Dendritic cell treated with granulocyte-macrophage colony-stimulating factor and Interleukin-4, amounts not matched to agents 40 ng/mL and 50 ng/mL, for 4 days (primary cell): ENCODE data around the gene PFDN1.
A peak's percentile ranks its signal among the peaks of the same experiment; 100 is the strongest.

Experiments
- H3K27ac Mint-ChIP-seq: one replicate; pipeline ENCODE4 v1.8.0; 2022; ENCODE audit warnings: mild to moderate bottlenecking, mixed read lengths
- H3K27me3 Mint-ChIP-seq: one replicate; pipeline ENCODE4 v1.8.0; 2022; ENCODE audit warnings: mild to moderate bottlenecking, mixed read lengths
- H3K36me3 Mint-ChIP-seq: one replicate; pipeline ENCODE4 v1.8.0; 2022; ENCODE audit warnings: low read depth, mixed read lengths
- H3K4me1 Mint-ChIP-seq: one replicate; pipeline ENCODE4 v1.8.0; 2022; ENCODE audit warnings: low read depth, mixed read lengths
- H3K4me3 Mint-ChIP-seq: one replicate; pipeline ENCODE4 v1.8.0; 2022; ENCODE audit warnings: mild to moderate bottlenecking, moderate library complexity, mixed read lengths
- H3K9me3 Mint-ChIP-seq: one replicate; pipeline ENCODE4 v1.8.0; 2022; ENCODE audit warnings: mixed read lengths
- intact Hi-C: fragments of 100-400 bp; cut with micrococcal nuclease; formaldehyde crosslinking; loops from one replicate; pipeline ENCODE4 v1.15.0; 2022

PFDN1 gene

DNA sequence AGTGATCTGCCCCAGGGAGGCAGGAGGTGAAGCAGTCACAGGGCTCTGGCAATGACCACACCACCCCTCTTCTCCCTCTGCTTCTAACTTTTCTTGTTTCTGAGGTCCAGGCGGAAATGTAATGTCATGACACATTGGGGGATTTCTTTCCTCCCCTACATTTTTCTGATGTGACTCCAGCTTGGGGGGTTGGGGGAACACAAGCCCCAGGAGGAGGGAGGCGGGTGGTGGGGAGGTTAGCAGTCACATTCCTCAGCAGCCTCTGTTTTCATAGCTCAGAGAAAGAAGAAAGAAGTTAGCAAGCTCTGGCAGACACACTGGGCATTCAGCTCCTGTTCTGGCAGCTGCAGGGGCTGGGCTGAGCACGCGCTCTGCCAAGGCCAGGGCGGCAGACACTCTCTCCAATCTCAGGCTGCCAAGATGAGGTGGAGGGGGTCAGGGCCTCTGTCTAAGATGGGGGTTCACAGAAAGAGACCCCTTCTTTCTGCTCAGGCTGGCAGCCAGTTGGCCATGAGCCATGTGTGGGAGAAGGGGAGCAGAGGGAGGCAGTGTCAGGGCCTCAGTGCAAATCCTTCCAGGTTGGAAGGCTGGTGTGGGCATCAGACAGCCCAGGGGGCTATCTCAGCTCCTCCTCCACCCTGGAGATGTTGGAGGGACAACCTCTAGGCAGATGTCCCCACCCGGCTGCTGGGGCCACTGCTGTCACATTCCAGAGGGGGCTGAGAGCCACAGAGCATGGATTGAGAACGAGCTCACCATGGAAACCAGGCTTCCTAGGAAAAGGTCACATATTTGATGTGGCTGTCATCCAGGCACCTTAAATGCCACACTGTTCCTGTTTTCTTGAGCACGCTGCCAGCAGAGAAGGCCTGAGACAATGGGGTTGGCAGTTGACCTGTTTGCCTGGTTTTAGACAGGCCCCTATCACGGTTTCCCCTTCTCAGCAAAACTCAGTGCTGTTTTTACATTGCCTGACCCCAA lies 20.1 kb upstream of the PFDN1 start:
- peaks cover 3% of the 10 kb centered on the region for H3K27me3 Mint-ChIP-seq
- no peaks in the 10 kb centered on the region for H3K36me3 Mint-ChIP-seq
- H3K27ac Mint-ChIP-seq: no peak overlapping the region
- H3K4me1 Mint-ChIP-seq: peaks cover 70% of the 10 kb centered on the region
- no peak overlapping the region for H3K4me3 Mint-ChIP-seq
- peaks cover 5% of the 10 kb centered on the region for H3K9me3 Mint-ChIP-seq
- intact Hi-C loops: no loop called here

DNA sequence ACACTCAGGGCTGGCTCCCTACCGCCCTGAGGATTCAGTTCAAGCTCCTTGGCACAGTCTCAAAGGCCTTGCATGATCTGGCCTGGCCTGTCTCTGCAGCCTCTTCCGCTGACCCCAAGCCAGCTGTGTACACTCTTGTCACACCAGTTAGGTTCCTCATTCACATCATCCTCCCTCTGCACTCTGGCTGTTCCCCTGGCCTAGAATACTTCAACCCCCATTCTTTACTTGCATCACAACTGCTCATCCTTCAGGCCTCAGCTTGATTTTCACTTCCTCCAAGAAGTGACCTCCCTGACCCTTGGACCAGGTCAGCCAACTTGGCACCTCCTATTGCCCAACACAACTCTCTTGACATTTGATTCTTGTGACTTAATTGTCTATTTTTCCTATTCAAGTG lies 18.9 kb upstream of the PFDN1 start:
- intact Hi-C loops: no loop called here
- peaks cover 5% of the 10 kb centered on the region for H3K9me3 Mint-ChIP-seq
- H3K27me3 Mint-ChIP-seq: no peaks in the 10 kb centered on the region
- peak overlapping the region; percentile 33 for H3K4me3 Mint-ChIP-seq
- peak overlapping the region; percentile 79 for H3K27ac Mint-ChIP-seq
- H3K36me3 Mint-ChIP-seq: no peaks in the 10 kb centered on the region
- H3K4me1 Mint-ChIP-seq: peaks cover 70% of the 10 kb centered on the region

DNA sequence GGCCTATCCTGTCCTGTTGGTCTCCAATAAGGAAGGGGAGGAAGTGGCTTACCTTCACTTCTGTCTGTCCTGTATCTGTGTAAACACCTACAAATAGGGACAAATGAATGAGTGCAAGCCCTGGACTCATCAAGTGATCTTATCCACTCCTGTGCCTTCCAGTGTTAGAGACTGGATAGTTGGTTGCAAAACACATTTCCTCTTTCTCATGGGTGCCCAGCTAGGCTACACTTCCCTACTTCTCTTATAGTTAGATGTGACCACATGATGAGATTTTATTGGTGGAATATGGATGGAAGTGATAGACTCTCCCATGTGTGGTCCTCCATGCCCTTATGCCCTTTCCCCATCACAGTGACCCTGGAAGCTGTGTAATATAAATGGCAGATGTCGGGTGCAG lies 16.9 kb upstream of the PFDN1 start:
- Mint-ChIP-seq H3K4me3 (no peak overlapping the region), H3K9me3 (peaks cover 5% of the 10 kb centered on the region), H3K4me1 (peaks cover 58% of the 10 kb centered on the region), H3K27ac (peak overlapping the region; percentile 54), H3K27me3 (no peaks in the 10 kb centered on the region), H3K36me3 (no peaks in the 10 kb centered on the region)
- intact Hi-C loops: no loop called here

DNA sequence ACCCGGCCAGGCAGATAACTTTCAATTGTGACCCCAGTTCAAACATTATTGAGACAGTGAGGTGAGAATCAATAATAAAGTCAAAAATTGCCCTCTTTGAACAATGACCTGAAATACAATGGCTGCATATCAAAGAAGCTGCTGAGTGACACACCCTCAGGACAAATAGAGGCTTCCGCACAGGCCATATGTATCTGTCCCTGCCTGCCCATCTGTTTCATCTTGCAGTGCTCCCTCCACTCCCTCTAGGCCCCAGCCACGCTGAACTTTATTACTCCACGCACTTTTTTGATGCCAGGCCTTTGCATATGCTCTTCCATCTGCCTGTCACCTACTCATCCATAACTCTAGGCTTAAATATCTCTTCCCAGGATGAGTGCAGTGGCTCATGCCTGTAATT lies 15.9 kb upstream of the PFDN1 start:
- Mint-ChIP-seq H3K9me3 (peaks cover 5% of the 10 kb centered on the region), H3K27me3 (no peaks in the 10 kb centered on the region), H3K4me3 (no peak overlapping the region), H3K27ac (peak overlapping the region; percentile 54), H3K36me3 (no peaks in the 10 kb centered on the region), H3K4me1 (peaks cover 47% of the 10 kb centered on the region)
- intact Hi-C loops: no loop called here

DNA sequence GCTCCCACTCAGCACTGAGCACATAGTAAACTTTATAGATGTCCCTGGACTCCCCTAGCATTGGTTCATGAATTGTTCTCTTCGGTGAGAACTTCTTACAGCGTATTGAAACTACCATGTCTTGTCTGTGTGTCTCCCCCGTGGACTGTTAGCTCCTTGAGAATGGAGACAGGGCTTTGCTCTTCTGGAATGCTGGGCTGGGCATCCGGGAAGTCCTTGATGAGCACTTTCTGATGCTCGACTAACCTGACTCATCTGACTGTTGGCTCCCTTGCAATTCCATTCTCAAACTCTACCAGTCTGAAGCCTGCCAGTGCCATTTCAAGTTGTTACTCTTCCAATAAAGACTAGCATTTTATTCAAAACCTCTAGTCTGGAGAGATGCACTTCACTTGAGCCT lies 15.0 kb upstream of the PFDN1 start:
- Mint-ChIP-seq H3K4me1 (peaks cover 40% of the 10 kb centered on the region), H3K36me3 (no peaks in the 10 kb centered on the region), H3K27ac (no peak overlapping the region), H3K4me3 (no peak overlapping the region), H3K27me3 (peaks cover 2% of the 10 kb centered on the region), H3K9me3 (peaks cover 5% of the 10 kb centered on the region)
- intact Hi-C loops: no loop called here

- peak overlapping the region; percentile 43 for H3K27ac Mint-ChIP-seq
- intact Hi-C loops: no loop called here
These were observed 9.9 kb upstream of the PFDN1 start for GRCh38 chr5:140312791-140313189.

GRCh38 chr5:140312067-140312790 lies 9.3 kb upstream of the PFDN1 start:
- Mint-ChIP-seq H3K27me3 (peaks cover 2% of the 10 kb centered on the region), H3K4me3 (no peak overlapping the region), H3K36me3 (no peaks in the 10 kb centered on the region), H3K4me1 (peaks cover 31% of the 10 kb centered on the region), H3K9me3 (no peaks in the 10 kb centered on the region), H3K27ac (peak overlapping the region; percentile 50)
- intact Hi-C loops: no loop called here

More at GRCh38 chr5:140312791-140313189, 9.9 kb upstream of the PFDN1 start:
- H3K4me3 Mint-ChIP-seq: no peak overlapping the region
- H3K36me3 Mint-ChIP-seq: no peaks in the 10 kb centered on the region
- no peaks in the 10 kb centered on the region for H3K9me3 Mint-ChIP-seq
- peaks cover 2% of the 10 kb centered on the region for H3K27me3 Mint-ChIP-seq
- H3K4me1 Mint-ChIP-seq: peaks cover 31% of the 10 kb centered on the region

- Mint-ChIP-seq H3K4me1 (peaks cover 36% of the 10 kb centered on the region), H3K9me3 (no peaks in the 10 kb centered on the region), H3K27ac (no peak overlapping the region), H3K27me3 (peaks cover 2% of the 10 kb centered on the region), H3K4me3 (no peak overlapping the region), H3K36me3 (no peaks in the 10 kb centered on the region)
- intact Hi-C loops: no loop called here
These were observed 8.1 kb upstream of the PFDN1 start for GRCh38 chr5:140311011-140311467.

DNA sequence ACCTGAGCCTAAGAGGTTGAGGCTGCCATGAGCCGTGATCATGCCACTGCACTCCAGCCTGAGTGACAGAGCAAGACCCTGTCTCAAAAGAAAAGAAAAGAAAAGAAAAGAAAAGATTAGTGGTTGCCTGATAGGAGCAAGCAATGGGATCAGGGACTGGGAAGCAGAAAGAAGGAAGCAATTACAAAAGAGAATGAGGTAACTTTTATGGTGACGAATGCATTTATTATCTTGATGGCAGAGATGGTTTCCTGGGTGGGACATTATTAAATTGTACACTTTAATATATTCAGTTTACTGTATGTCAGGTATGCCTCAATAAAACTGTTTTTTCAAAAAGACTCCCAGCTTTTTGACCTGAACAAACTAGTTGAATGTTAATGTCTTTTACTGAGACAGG lies 7.5 kb upstream of the PFDN1 start:
- Mint-ChIP-seq H3K36me3 (no peaks in the 10 kb centered on the region), H3K9me3 (no peaks in the 10 kb centered on the region), H3K4me3 (no peak overlapping the region), H3K4me1 (peaks cover 36% of the 10 kb centered on the region), H3K27me3 (peaks cover 2% of the 10 kb centered on the region), H3K27ac (no peak overlapping the region)
- intact Hi-C loops: no loop called here

- H3K4me1 Mint-ChIP-seq: peaks cover 36% of the 10 kb centered on the region
- H3K27ac Mint-ChIP-seq: no peak overlapping the region
- H3K36me3 Mint-ChIP-seq: no peaks in the 10 kb centered on the region
- no peaks in the 10 kb centered on the region for H3K9me3 Mint-ChIP-seq
- H3K4me3 Mint-ChIP-seq: no peak overlapping the region
- peaks cover 2% of the 10 kb centered on the region for H3K27me3 Mint-ChIP-seq
- intact Hi-C loops: loop anchor here (10.0 kb wide), 1 partner anchor 55 kb away; no protein-coding TSS in a partner anchor
These were observed 6.9 kb upstream of the PFDN1 start for GRCh38 chr5:140309706-140310249.

- H3K4me1 Mint-ChIP-seq: peaks cover 35% of the 10 kb centered on the region
- H3K4me3 Mint-ChIP-seq: no peak overlapping the region
- no peak overlapping the region for H3K27ac Mint-ChIP-seq
- intact Hi-C loops: loop anchor here (10.0 kb wide), 1 partner anchor 51 kb away; no protein-coding TSS in a partner anchor
- no peaks in the 10 kb centered on the region for H3K27me3 Mint-ChIP-seq
- H3K9me3 Mint-ChIP-seq: no peaks in the 10 kb centered on the region
- H3K36me3 Mint-ChIP-seq: peaks cover 11% of the 10 kb centered on the region
These were observed 2.6 kb upstream of the PFDN1 start for GRCh38 chr5:140305471-140305870.

DNA sequence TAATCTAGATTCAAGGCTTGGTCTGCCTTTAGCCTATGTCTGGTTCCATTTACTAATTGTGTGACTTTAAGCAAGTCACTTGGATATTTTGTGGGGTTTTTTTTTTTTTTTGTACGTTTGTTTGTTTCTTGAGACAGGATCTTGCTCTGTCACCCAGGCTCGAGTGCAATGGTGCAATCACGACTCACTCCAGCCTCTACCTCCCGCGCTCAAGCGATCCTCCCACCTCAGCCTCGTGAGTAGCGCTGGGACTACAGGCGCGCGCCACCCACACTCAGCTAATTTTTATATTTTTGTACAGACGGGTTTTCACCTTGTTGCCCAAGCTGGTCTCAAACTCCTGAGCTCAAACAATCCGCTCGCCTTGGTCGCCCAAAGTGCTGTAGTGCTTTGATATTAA lies 1.1 kb upstream of the PFDN1 start:
- Mint-ChIP-seq H3K4me1 (peaks cover 27% of the 10 kb centered on the region), H3K36me3 (peaks cover 26% of the 10 kb centered on the region), H3K27me3 (no peaks in the 10 kb centered on the region), H3K4me3 (no peak overlapping the region), H3K27ac (no peak overlapping the region), H3K9me3 (no peaks in the 10 kb centered on the region)
- intact Hi-C loops: loop anchor here (5.0 to 10.0 kb wide), 2 partner anchors 43 to 49 kb away; partner anchors contain the start of gene HBEGF

DNA sequence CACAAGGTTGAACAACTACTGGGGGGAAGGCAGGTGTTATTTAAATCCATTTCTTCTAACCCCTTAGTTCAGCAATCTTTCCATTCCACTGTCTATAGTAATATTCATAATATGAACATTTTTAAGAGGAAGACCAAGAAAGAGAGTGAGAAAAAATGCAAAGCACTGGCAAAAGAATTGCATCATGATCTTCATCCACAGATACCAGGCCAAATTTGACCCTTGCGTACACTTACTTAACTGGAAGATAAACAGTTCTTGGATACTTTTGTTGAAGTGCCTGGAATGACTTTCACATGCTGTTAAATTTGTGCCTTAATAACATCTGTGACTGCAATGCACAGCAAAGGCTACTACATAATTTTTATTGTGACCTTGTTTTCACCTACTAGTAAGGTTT lies 1.8 kb downstream of the PFDN1 start:
- H3K36me3 Mint-ChIP-seq: peaks cover 46% of the 10 kb centered on the region
- intact Hi-C loops: loop anchor here (5.0 to 10.0 kb wide), 2 partner anchors 46 kb away; partner anchors contain the start of gene HBEGF
- H3K27ac Mint-ChIP-seq: no peak overlapping the region
- no peaks in the 10 kb centered on the region for H3K27me3 Mint-ChIP-seq
- peaks cover 27% of the 10 kb centered on the region for H3K4me1 Mint-ChIP-seq
- no peak overlapping the region for H3K4me3 Mint-ChIP-seq
- H3K9me3 Mint-ChIP-seq: no peaks in the 10 kb centered on the region

- intact Hi-C loops: no loop called here
- H3K4me3 Mint-ChIP-seq: no peak overlapping the region
These were observed 3.8 kb downstream of the PFDN1 start for GRCh38 chr5:140299056-140299455.

More at GRCh38 chr5:140299056-140299455, 3.8 kb downstream of the PFDN1 start:
- Mint-ChIP-seq H3K9me3 (no peaks in the 10 kb centered on the region), H3K27me3 (no peaks in the 10 kb centered on the region), H3K4me1 (peaks cover 23% of the 10 kb centered on the region), H3K36me3 (peaks cover 46% of the 10 kb centered on the region), H3K27ac (no peak overlapping the region)
